Measurements from ENCODE around the gene MAP4K2.
"Not testable (repeated sequence)": the region's sequence is repeated elsewhere in the genome, so short reads cannot be mapped to it uniquely, and the experiment has no call there.

The MAP4K2 gene

GRCh38 chr11:64838600-64839334 lies 35.8 kb upstream of the MAP4K2 start:
- DNase-seq, result no peak

- DNase-seq, result no peak
These were observed 34.9 kb upstream of the MAP4K2 start for GRCh38 chr11:64837887-64838351.

- DNase-seq, result no peak
These were observed 33.5 kb upstream of the MAP4K2 start for GRCh38 chr11:64836448-64837072.

GRCh38 chr11:64835616-64836447 lies 32.8 kb upstream of the MAP4K2 start:
- DNase-seq, result no peak

- no peak for DNase-seq
These were observed 32.0 kb upstream of the MAP4K2 start for GRCh38 chr11:64834723-64835615.

DNA sequence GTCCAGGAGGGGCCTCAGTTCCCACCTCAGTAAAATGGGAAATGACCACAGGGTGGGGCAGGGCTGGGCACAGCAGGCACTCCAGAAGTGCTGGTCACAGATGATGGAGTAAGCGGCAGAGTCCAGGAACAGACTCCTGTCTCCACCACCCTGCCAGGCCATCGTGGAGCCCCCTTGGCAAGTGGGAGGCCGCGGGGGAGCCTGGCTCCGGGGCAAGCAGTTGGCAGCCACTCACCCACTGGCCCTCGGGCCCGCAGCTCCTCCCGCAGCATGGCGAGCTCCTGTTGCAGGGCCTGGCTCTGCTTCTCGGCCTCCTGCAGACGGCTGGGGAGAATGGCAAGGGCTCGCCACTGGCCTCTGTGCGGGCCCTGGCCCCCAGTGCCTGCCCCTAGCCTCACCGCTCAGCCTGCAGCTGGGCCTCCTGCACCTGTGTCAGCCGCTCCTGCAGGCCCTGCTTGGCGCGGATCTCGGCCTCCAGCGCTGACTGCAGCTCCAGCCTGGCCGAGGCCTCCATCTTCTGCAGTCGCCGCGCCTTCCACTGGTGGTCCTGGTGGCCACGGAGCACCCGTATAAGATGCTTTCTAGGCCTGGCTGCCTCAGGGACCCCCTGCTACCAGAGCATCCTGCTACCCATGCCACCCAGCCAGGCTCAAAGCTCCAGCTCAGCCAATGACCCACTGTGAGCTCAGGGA lies 31.2 kb upstream of the MAP4K2 start:
- DNase-seq, result no peak

- no peak for DNase-seq
These were observed 30.5 kb upstream of the MAP4K2 start for GRCh38 chr11:64833509-64833908.

GRCh38 chr11:64833198-64833502 lies 30.1 kb upstream of the MAP4K2 start:
- DNase-seq, result no peak

DNA sequence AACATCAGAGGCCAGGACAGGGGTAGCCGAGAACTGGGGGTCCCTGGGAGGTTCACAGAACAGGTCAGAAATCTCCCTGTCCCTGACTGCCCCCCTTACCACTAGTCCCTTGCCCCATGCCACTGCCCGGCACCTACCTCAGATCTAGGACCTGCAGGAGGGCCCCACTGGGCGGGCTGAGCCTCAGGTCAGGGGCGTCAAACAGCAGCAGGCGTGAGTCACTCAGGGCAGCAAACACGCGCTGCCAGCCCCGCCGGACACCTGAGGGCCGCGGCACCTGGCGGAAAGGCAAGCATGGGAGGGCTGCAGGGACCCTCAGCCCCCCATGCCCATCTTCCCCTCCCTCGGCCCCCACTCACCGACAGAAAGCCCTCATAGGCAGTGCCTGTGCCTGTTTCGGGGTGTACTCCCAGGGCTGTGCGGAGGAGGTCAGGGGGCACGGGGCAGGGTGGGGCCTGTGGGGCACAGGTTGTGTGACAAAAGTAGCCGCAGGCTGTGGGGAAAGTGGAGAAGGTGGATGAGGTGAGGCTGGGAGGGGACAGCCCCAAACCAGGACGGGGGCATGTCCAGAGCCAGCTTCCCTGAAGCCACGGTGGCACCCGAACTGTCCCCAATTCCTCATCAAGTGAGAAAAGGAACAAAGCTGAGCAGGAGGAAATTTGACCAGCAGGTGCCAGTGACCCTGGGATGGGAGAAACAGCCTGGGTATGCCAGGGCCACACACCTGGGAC lies 29.6 kb upstream of the MAP4K2 start:
- no peak for DNase-seq

- no peak for DNase-seq
These were observed 28.4 kb upstream of the MAP4K2 start for GRCh38 chr11:64831411-64831891.

- DNase-seq, result no peak
These were observed 26.7 kb upstream of the MAP4K2 start for GRCh38 chr11:64829536-64830251.

DNA sequence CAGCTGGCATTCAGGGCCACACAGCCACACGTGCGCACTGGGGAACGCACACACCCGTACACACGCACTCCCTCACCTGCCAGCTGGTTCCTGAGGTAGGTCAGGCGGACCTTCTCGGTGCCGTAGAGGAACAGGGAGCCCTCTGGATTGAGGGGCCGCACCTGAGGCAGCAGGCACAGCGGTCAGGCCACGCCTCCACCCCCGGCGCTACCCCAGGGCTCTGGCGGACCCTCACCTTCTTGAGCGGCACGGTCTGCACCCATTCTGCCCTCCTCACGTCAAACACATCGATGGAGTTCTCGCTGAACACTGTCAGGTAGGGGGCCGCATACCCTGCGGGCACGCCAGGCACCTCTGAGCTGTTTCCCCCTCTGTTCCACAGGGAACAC lies 24.4 kb upstream of the MAP4K2 start:
- no peak for DNase-seq

- DNase-seq, result no peak
These were observed 23.8 kb upstream of the MAP4K2 start for GRCh38 chr11:64826578-64827450.

DNA sequence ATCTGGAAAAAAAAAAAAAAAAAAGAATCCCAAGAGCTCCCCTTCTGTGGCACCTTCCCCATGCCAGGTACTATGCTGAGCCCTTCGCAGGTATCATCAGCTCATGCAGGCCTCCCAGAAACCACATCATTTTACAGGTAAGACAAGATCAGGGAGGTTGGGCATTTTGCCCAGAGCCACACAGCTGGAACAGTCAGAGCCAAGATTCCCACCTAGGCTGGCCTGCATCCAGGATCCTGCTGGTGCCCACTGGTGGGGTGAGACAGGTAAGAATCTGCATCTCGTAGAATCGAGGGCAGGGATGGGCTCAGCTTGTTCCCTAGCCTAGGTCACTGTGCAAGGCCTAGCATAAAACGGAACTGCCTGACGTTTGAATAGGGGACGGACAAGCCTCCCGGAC lies 23.0 kb upstream of the MAP4K2 start:
- no peak for DNase-seq

GRCh38 chr11:64823568-64824119 lies 20.6 kb upstream of the MAP4K2 start:
- no peak for DNase-seq

DNA sequence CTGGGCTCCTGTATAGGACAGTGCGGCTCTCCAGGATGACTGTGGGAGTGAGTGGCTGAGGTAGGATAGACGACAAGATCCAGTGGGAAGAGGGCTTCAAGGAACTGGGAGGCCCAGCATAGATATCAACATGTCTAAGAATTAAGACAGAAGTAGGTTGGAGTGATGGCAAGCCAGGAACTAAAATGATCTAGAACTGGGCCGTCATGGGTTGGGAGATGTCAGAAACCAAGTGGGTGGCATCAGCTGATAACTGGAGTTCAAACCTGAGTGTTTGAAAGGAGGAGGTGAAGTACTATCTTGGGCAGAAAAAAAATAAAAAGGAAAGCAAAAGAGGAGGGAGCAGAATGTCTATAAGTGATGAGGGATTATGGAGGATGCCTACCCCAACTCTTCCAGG lies 14.5 kb upstream of the MAP4K2 start:
- DNase-seq, result no peak

DNA sequence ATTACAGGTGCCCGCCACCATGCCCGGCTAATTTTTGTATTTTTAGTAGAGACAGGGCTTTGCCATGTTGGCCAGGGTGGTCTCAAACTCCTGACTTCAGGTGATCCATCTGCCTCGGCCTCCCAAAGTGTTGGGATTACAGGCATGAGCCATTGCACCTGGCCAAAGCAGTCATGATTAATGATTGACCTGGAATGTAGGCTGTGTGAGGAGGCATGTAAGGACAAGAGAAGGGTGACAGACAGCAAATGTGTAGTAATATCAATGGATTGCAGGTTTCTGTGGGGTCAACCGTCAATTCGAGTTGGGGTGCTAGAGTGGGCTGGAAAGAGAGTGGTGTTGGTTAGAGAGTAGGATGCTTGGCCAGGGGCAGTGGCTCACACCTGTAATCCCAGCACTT lies 12.4 kb upstream of the MAP4K2 start:
- not testable (repeated sequence) for DNase-seq

DNA sequence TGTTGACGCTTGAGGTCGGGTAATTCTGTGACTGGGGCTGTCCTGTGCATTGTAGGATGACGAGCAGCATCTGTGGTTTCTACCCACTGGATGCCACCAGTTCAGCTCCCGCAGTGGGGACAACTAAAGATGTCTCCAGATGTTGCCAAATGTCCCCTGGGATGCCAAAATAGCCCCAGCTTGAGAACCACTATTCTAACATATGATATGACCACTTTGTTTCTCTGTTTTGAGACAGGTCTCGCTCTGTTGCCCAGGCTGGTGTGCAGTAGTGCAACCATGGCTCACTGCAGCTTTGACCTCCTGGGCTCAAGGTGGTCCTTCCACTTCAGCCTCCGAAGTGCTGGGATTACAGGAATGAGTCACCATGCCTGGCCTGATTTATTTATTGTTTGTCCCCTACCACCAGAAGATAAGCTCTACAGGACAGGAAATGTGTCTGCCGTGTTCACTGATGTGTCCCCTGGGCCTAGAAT lies 11.7 kb upstream of the MAP4K2 start:
- no peak for DNase-seq

DNA sequence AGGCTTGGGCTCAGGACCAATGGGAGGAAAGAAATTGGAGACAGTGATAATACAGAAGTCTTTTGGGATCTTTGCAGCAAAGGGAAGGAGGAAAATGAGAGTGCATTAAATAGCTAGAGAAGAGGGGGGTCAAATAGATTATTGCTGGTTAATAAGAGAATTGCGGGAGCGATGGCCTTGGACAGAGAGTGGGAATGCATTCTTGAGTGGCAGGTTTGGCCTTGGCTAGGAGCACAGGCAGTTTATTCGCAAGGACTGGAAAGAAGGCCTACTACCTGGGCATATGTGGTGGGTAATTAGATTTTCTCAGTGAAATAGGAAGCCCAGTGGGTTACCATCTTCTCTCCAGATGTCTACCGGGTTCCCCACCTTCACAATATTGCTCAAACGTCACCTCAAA lies 10.8 kb upstream of the MAP4K2 start:
- DNase-seq, result no peak
